ENCODE measurements around the gene TMEM131. TPM values are rescaled to one million over a fixed set of nuclear protein-coding genes. Genes with fewer than 3 reads are reported as not detected.
A peak's percentile ranks its signal among the peaks of the same experiment; 100 is the strongest.

The TMEM131 gene
- total and polyA plus RNA-seq, 10 of the 15 experiments (the other 5 are each of a cell fraction or from before 2014, with no cell fraction given), result 6.0 to 48.2 (median 23.2) TPM

GRCh38 chr2:97951155-97951680, 44.5 kb downstream of the TMEM131 start (continued):
- no peak for TF ChIP-seq CEBPZ (IDR thresholded peaks at IDR 0.05; ENCODE audit: low read depth, low read length)
- no peak for TF ChIP-seq CHD2 (IDR thresholded peaks at IDR 0.05; ENCODE audit: borderline replicate concordance, low read depth, low read length)
- TF ChIP-seq ATF7 (IDR thresholded peaks at IDR 0.05; ENCODE audit: low read depth), result no peak
- TF ChIP-seq E4F1 (IDR thresholded peaks at IDR 0.05; ENCODE audit: borderline replicate concordance, partially characterized antibody), result no peak
- peak; percentile 29; the same call in 1 of the 2 replicates for TF ChIP-seq SPI1 (IDR thresholded peaks at IDR 0.05; ENCODE audit: borderline replicate concordance, insufficient read depth, low read depth, low read length)
- TF ChIP-seq CHD1 (IDR thresholded peaks at IDR 0.05; ENCODE audit: low read depth, low read length), result no peak
- no peak for TF ChIP-seq JUNB (IDR thresholded peaks at IDR 0.05)
- no peak for TF ChIP-seq JUND (IDR thresholded peaks at IDR 0.05; ENCODE audit: low read depth, low read length)
- no peak for TF ChIP-seq PML (IDR thresholded peaks at IDR 0.05; ENCODE audit: low read length)
- TF ChIP-seq RAD51 (IDR thresholded peaks at IDR 0.05), result no peak
- TF ChIP-seq BCL11A (IDR thresholded peaks at IDR 0.05; ENCODE audit: low read depth, low read length), result no peak
- 0 out of 2 replicates have a peak, but pooled peaks have one; percentile 34 for TF ChIP-seq MTA3 (IDR thresholded peaks at IDR 0.05; ENCODE audit: borderline replicate concordance, low read length)
- no peak for TF ChIP-seq BACH1 (IDR thresholded peaks at IDR 0.05; ENCODE audit: borderline replicate concordance)
- TF ChIP-seq KLF5 (IDR thresholded peaks at IDR 0.05; ENCODE audit: partially characterized antibody), result no peak
- no peak for TF ChIP-seq FOS (IDR thresholded peaks at IDR 0.05; ENCODE audit: borderline replicate concordance, extremely low read depth, insufficient read length)
- peak; percentile 40 for TF ChIP-seq EED (IDR thresholded peaks at IDR 0.05; ENCODE audit: low read depth)
- 0 out of 2 replicates have a peak, but pooled peaks have one; percentile 21 for TF ChIP-seq ZNF687 (IDR thresholded peaks at IDR 0.05)
- no peak for TF ChIP-seq KAT2A (conservative IDR thresholded peaks at IDR 0.05; ENCODE audit: control insufficient read depth, low read depth, low read length)
- no peak for TF ChIP-seq SMC3 (IDR thresholded peaks at IDR 0.05; ENCODE audit: borderline replicate concordance, low read length)
- no peak for TF ChIP-seq CEBPB (IDR thresholded peaks at IDR 0.05; ENCODE audit: borderline replicate concordance in 1 of 2, low read depth in 2 of 2, low read length in 2 of 2)
- TF ChIP-seq EP300 (IDR thresholded peaks at IDR 0.05; ENCODE audit: borderline replicate concordance in 1 of 2, control insufficient read depth in 1 of 2, low read depth in 2 of 2, low read length in 2 of 2), result no peak
- no peak for TF ChIP-seq RAD21 (IDR thresholded peaks at IDR 0.05; ENCODE audit: insufficient read depth, low read depth, low read length)

Data from GM12878 (cell line).